Erythroblast (primary cell): ENCODE measurements around the gene SNX18.

ENCODE experiments used
- GATA1 ChIP-seq: IDR thresholded peaks from 2 replicates; pipeline ENCODE4 v1.6.1; 2011; ENCODE audit warnings: low read depth, mild to moderate bottlenecking, control low read depth, low read length, moderate library complexity
- POLR2A ChIP-seq: IDR thresholded peaks from 2 replicates; pipeline ENCODE4 v1.6.1; 2011; ENCODE audit warnings: mild to moderate bottlenecking, low read length

DNA sequence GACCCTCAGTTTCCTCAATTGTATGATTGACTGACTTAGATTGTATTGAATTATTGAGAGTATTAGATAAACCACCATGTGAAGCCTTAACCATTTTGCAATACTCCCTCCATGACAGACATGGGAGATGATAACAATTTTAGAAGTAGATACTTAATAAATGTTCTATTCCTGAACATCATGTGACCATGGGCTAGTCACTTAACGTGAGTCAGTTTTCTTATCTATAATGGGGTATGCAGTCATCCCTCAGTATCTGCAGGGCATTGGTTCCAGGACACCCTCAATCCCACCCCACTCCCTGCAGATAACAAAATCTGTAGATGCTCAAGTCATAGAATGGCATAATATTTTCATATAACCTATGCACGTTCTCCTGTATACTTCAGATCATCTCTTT is 31.0 kb downstream of the SNX18 start:
- no peak for TF ChIP-seq POLR2A
- TF ChIP-seq GATA1 = no peak
